Activated effector memory CD4-positive, alpha-beta T cell treated with Interleukin-2 at 50 U/mL for 16 hours (primary cell): ENCODE measurements around the gene FBXL7.

Experiments
- DNase-seq: peaks from one replicate; pipeline ENCODE4 v3.0.0-alpha.2; 2020

Gene FBXL7

GRCh38 chr5:15620501-15620900 lies 120.5 kb downstream of the FBXL7 start:
- no peak for DNase-seq

- DNase-seq = no peak
Observed at GRCh38 chr5:15621094-15621493, 121.1 kb downstream of the FBXL7 start.

GRCh38 chr5:15623794-15624193 lies 123.8 kb downstream of the FBXL7 start:
- no peak for DNase-seq

GRCh38 chr5:15627109-15627508 lies 127.1 kb downstream of the FBXL7 start:
- DNase-seq = no peak

GRCh38 chr5:15627647-15628046 lies 127.7 kb downstream of the FBXL7 start:
- DNase-seq = no peak

GRCh38 chr5:15630441-15630840 lies 130.5 kb downstream of the FBXL7 start:
- no peak for DNase-seq

GRCh38 chr5:15634591-15635288 lies 134.8 kb downstream of the FBXL7 start:
- DNase-seq = no peak

GRCh38 chr5:15635289-15635616 lies 135.3 kb downstream of the FBXL7 start:
- DNase-seq = no peak

GRCh38 chr5:15637345-15637744 lies 137.4 kb downstream of the FBXL7 start:
- no peak for DNase-seq

- DNase-seq = no peak
Observed at GRCh38 chr5:15637886-15638285, 137.9 kb downstream of the FBXL7 start.

GRCh38 chr5:15638296-15638695 lies 138.3 kb downstream of the FBXL7 start:
- no peak for DNase-seq

GRCh38 chr5:15639288-15639687 lies 139.3 kb downstream of the FBXL7 start:
- no peak for DNase-seq

GRCh38 chr5:15640116-15640515 lies 140.1 kb downstream of the FBXL7 start:
- no peak for DNase-seq

GRCh38 chr5:15643731-15644130 lies 143.8 kb downstream of the FBXL7 start:
- DNase-seq = no peak

- no peak for DNase-seq
Observed at GRCh38 chr5:15645381-15646160, 145.6 kb downstream of the FBXL7 start.

- DNase-seq = no peak
Observed at GRCh38 chr5:15646371-15646770, 146.4 kb downstream of the FBXL7 start.

- no peak for DNase-seq
Observed at GRCh38 chr5:15647251-15647650, 147.3 kb downstream of the FBXL7 start.

GRCh38 chr5:15650266-15650665 lies 150.3 kb downstream of the FBXL7 start:
- no peak for DNase-seq

- DNase-seq = no peak
Observed at GRCh38 chr5:15654779-15655178, 154.8 kb downstream of the FBXL7 start.

GRCh38 chr5:15655683-15656082 lies 155.7 kb downstream of the FBXL7 start:
- DNase-seq = no peak

- no peak for DNase-seq
Observed at GRCh38 chr5:15664961-15665360, 165.0 kb downstream of the FBXL7 start.

GRCh38 chr5:15669826-15670225 lies 169.8 kb downstream of the FBXL7 start:
- no peak for DNase-seq

- no peak for DNase-seq
Observed at GRCh38 chr5:15674716-15675115, 174.7 kb downstream of the FBXL7 start.

GRCh38 chr5:15676591-15676990 lies 176.6 kb downstream of the FBXL7 start:
- no peak for DNase-seq

GRCh38 chr5:15679161-15679560 lies 179.2 kb downstream of the FBXL7 start:
- no peak for DNase-seq
